B cell (primary cell): ENCODE results near the gene SART1. TPM values are rescaled to one million over a fixed set of nuclear protein-coding genes. Genes with fewer than 3 reads are reported as not detected.
A peak's percentile ranks its signal among the peaks of the same experiment; 100 is the strongest.

Experiments used
- ATAC-seq: fragments of 200-7000 bp; cut with Tn5 transposase; one replicate; pipeline ENCODE4 v1.10.0; 2021; ENCODE audit warnings: low read depth, mild to moderate bottlenecking, moderate number of reproducible peaks, moderate library complexity
- CTCF ChIA-PET: fragments of 350-600 bp; sonication (Branson Sonifier 250); formaldehyde crosslinking; loops from one replicate; lab custom pipeline; 2021; ENCODE audit warnings: antibody characterized with exemption, inconsistent platforms; lab: Charles Lee
- POLR2A ChIA-PET: fragments of 350-600 bp; sonication (Branson Sonifier 250); formaldehyde crosslinking; loops from one replicate; lab custom pipeline; 2021; ENCODE audit warnings: antibody characterized with exemption; lab: Charles Lee
- DNase-seq: peaks from one replicate; pipeline ENCODE4 v3.0.0; 2013
- H2AFZ ChIP-seq: 2 replicates; pipeline ENCODE4 v1.6.1; 2012; ENCODE audit warnings: mild to moderate bottlenecking, low read depth, low read length; ENCODE audit not compliant: insufficient read depth, poor library complexity, severe bottlenecking
- H3K27ac ChIP-seq, 2 donors: 1 replicate in 1 of 2; 2 replicates in 1 of 2; pipeline ENCODE4 v1.5.1; 2012 to 2013; ENCODE audit warnings: low read length in 2 of 2, mild to moderate bottlenecking in 2 of 2, moderate library complexity in 1 of 2
- H3K27me3 ChIP-seq, 4 experiments: fragments of 200-600 bp in 1 of 4; sonication (generic) in 1 of 4; replicated peaks in 1 of 4; 1 replicate in 2 of 4; 2 replicates in 2 of 4; pipeline versions ENCODE4 v1.6.1 to v1.7.0; 2013 to 2016; ENCODE audit warnings: low read length in 3 of 4, mild to moderate bottlenecking in 2 of 4, mixed read lengths in 1 of 4, moderate library complexity in 1 of 4; ENCODE audit not compliant: insufficient read depth in 4 of 4, control insufficient read depth in 3 of 4; ENCODE audit errors: control extremely low read depth in 1 of 4
- H3K36me3 ChIP-seq, 2 experiments: replicated peaks in 1 of 2; 1 replicate in 1 of 2; 2 replicates in 1 of 2; pipeline versions ENCODE4 v1.6.1 to v1.7.1; 2013; ENCODE audit warnings: low read length in 1 of 2; ENCODE audit not compliant: insufficient read depth in 2 of 2, control insufficient read depth in 1 of 2; ENCODE audit errors: control extremely low read depth in 1 of 2, extremely low read depth in 1 of 2
- H3K4me1 ChIP-seq, 2 donors: fragments of 200-600 bp in 1 of 2; sonication (generic) in 1 of 2; 1 replicate in 1 of 2; 2 replicates in 1 of 2; pipeline versions ENCODE4 v1.5.1 to v1.6.1; 2013 to 2017; ENCODE audit warnings: low read length in 2 of 2; ENCODE audit not compliant: control insufficient read depth in 2 of 2, insufficient read depth in 2 of 2
- H3K4me2 ChIP-seq: replicated peaks from 2 replicates; pipeline ENCODE3; 2012; ENCODE audit warnings: mild to moderate bottlenecking, low read depth, low read length; ENCODE audit not compliant: poor library complexity, severe bottlenecking
- H3K4me3 ChIP-seq, 5 experiments: fragments of 200-600 bp in 1 of 5; sonication (generic) in 1 of 5; 1 replicate in 3 of 5; 2 replicates in 2 of 5; pipeline versions ENCODE4 v1.5.1 to v1.7.0; 2011 to 2016; ENCODE audit warnings: low read length in 4 of 5, mild to moderate bottlenecking in 4 of 5, low read depth in 2 of 5, control low read depth in 1 of 5, moderate library complexity in 1 of 5; ENCODE audit not compliant: insufficient read depth in 1 of 5; ENCODE audit errors: control extremely low read depth in 1 of 5, extremely low read depth in 1 of 5
- H3K79me2 ChIP-seq: fragments of 200-600 bp; sonication (generic); one replicate; pipeline ENCODE4 v1.6.0; 2016; ENCODE audit warnings: low read length; ENCODE audit not compliant: control insufficient read depth, insufficient read depth
- H3K9ac ChIP-seq: fragments of 200-600 bp; sonication (generic); 2 replicates; pipeline ENCODE4 v1.6.1; 2017; ENCODE audit warnings: mild to moderate bottlenecking, low read length, moderate library complexity
- H3K9me3 ChIP-seq, 3 donors: one replicate each; pipeline versions ENCODE4 v1.6.1 to v1.7.1; 2013; ENCODE audit warnings: low read length in 2 of 3; ENCODE audit not compliant: control insufficient read depth in 2 of 3, insufficient read depth in 1 of 3; ENCODE audit errors: control extremely low read depth in 1 of 3
- H4K20me1 ChIP-seq: 2 replicates; pipeline ENCODE4 v1.6.0; 2012; ENCODE audit warnings: mild to moderate bottlenecking, low read length; ENCODE audit not compliant: insufficient read depth, control insufficient read depth, poor library complexity, severe bottlenecking
- H3K27ac Mint-ChIP-seq: one replicate; pipeline ENCODE4 v1.8.0; 2021; ENCODE audit warnings: mixed read lengths
- H3K27me3 Mint-ChIP-seq: one replicate; pipeline ENCODE4 v1.8.0; 2021; ENCODE audit warnings: mixed read lengths
- H3K4me1 Mint-ChIP-seq: one replicate; pipeline ENCODE4 v1.8.0; 2021; ENCODE audit warnings: mixed read lengths
- H3K4me3 Mint-ChIP-seq: one replicate; pipeline ENCODE4 v1.8.0; 2021; ENCODE audit warnings: mixed read lengths
- H3K9me3 Mint-ChIP-seq: one replicate; pipeline ENCODE4 v1.8.0; 2022; ENCODE audit warnings: mixed read lengths; ENCODE audit not compliant: insufficient read depth
- CTCF ChIP-seq: fragments of 200-600 bp; IDR thresholded peaks from one replicate; pipeline ENCODE4 v1.8.0; 2022; ENCODE audit warnings: antibody characterized with exemption, mild to moderate bottlenecking
- EZH2 ChIP-seq: IDR thresholded peaks from 2 replicates; pipeline ENCODE4 v1.6.1; 2012; ENCODE audit warnings: borderline replicate concordance, low read depth, mild to moderate bottlenecking, moderate library complexity, low read length; ENCODE audit not compliant: insufficient read depth, poor library complexity, severe bottlenecking
- WGBS: methylation state at CpG from one replicate; pipeline ENCODE4 v1.1.5; 2013; ENCODE audit warnings: missing lambda C conversion rate; ENCODE audit not compliant: insufficient coverage; 5-methylcytosine and 5-hydroxymethylcytosine counted together
- intact Hi-C: fragments of 100-400 bp; cut with micrococcal nuclease; formaldehyde crosslinking; loops from one replicate; pipeline ENCODE4 v1.10.0; 2022
- polyA plus RNA-seq: library from polyadenylated mRNA; depleted of rRNA; stranded (reverse); fragments of >200 nt; gene quantifications from 2 replicates; pipeline ENCODE4 v1.2.3, GENCODE V29; 2012
- total RNA-seq, 2 donors: library from RNA; stranded (reverse); fragments of 120-200 nt in 1 of 2; gene quantifications; 1 replicate in 1 of 2; 2 replicates in 1 of 2; pipeline versions ENCODE4 v1.2.3 to v1.2.4, GENCODE V29; 2013 to 2022

Gene SART1
- total and polyA plus RNA-seq, 2 donors (not counting 1 experiment from before 2014, with no cell fraction given) = 74.5 to 102 TPM

- Histone ChIP-seq H3K27ac (peak overlapping the region in 1 of 2 donors; percentile 52), H4K20me1 (peaks cover 4% of the 10 kb centered on the region), H3K4me1 (peaks cover 19 to 41% of the 10 kb centered on the region in 2 donors), H3K36me3 (peaks cover 6 to 20% of the 10 kb centered on the region in 2 experiments), H2AFZ (peak overlapping the region; percentile 81), H3K9me3 (no peaks in the 10 kb centered on the region), H3K4me2 (peak overlapping the region; percentile 89), H3K79me2 (peaks cover 38% of the 10 kb centered on the region), H3K27me3 (no peaks in the 10 kb centered on the region), H3K9ac (peak overlapping the region; percentile 70), H3K4me3 (peak overlapping the region in 4 of 5 experiments; percentile 69 to 85 (median 77))
- CTCF ChIA-PET = interaction anchor here (1.3 kb wide), 1 partner anchor 32 kb away, joined by 4 read pairs; the partner anchor contains the start of gene FIBP
- POLR2A ChIA-PET = no interaction called here
- peaks cover 35% of the 10 kb centered on the region for H3K4me1 Mint-ChIP-seq
- WGBS = 81% methylated on average over 15 of the region's 15 CpGs
- intact Hi-C loops = no loop called here
- peak overlapping the region; percentile 95 for H3K4me3 Mint-ChIP-seq
- no peaks in the 10 kb centered on the region for H3K9me3 Mint-ChIP-seq
- no peaks in the 10 kb centered on the region for H3K27me3 Mint-ChIP-seq
- DNase-seq (no peak), ATAC-seq (no peak)
- TF ChIP-seq CTCF (no peak), EZH2 (no peak)
- peak overlapping the region; percentile 89 for H3K27ac Mint-ChIP-seq
Observed at GRCh38 chr11:65920372-65920802, 41.1 kb upstream of the SART1 start.

GRCh38 chr11:65921033-65921555 is 40.4 kb upstream of the SART1 start:
- intact Hi-C loops = no loop called here
- H3K79me2 ChIP-seq = peaks cover 38% of the 10 kb centered on the region
- H3K9ac ChIP-seq = peak overlapping the region; percentile 70
- peaks cover 19 to 34% of the 10 kb centered on the region in 2 donors for H3K4me1 ChIP-seq
- H3K36me3 ChIP-seq = peaks cover 6 to 20% of the 10 kb centered on the region in 2 experiments
- Mint-ChIP-seq H3K4me1 (peaks cover 32% of the 10 kb centered on the region), H3K4me3 (peak overlapping the region; percentile 95), H3K27me3 (no peaks in the 10 kb centered on the region), H3K9me3 (no peaks in the 10 kb centered on the region), H3K27ac (no peak overlapping the region)
- no peak overlapping the region for H2AFZ ChIP-seq
- DNase-seq = no peak
- H3K9me3 ChIP-seq = no peaks in the 10 kb centered on the region
- ATAC-seq = no peak
- TF ChIP-seq EZH2 (no peak), CTCF (no peak)
- H3K4me2 ChIP-seq = peak overlapping the region; percentile 89
- ChIA-PET POLR2A (no interaction called here), CTCF (interaction anchor here (3.0 kb wide), 1 partner anchor 34 kb away, joined by 10 read pairs; the partner anchor contains the start of gene FIBP)
- WGBS = 97% methylated on average over 4 of the region's 12 CpGs
- peak overlapping the region in 1 of 5 experiments; percentile 3 for H3K4me3 ChIP-seq
- no peaks in the 10 kb centered on the region for H3K27me3 ChIP-seq
- peaks cover 4% of the 10 kb centered on the region for H4K20me1 ChIP-seq
- H3K27ac ChIP-seq = no peak overlapping the region
